Putamen (tissue), 1 donor: ENCODE data around the gene MYO1H.

Experiments
- DNase-seq: peaks from one replicate; pipeline ENCODE4 v3.0.0-alpha.2; 2016; ENCODE audit warnings: low spot score

The MYO1H gene

DNA sequence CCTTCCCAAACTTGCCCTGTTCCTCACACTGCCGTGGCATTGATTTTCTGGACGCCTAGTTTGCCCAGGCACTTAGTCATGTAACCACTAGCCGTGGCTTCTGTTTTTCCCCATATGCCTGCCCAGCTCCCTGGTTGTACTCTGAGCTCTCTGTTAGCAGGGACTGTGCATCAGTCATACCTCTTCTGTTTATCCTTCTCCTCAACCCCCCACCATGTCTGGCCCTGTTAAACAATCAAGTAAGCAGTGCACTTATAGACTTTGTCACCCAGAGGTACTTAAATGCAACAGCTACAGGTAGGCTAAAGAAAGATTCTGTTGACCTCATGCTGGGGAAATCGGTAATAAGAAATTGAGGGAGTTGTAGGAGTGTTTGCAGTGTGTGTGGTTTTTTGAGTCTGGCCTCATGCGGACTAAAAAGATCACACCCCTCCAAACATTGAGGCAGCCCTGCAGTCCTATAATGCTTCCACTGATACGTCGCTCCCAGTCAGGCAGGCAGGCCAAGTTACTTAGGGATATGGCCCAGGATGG, 146.7 kb downstream of the MYO1H start:
- DNase-seq: no peak

DNA sequence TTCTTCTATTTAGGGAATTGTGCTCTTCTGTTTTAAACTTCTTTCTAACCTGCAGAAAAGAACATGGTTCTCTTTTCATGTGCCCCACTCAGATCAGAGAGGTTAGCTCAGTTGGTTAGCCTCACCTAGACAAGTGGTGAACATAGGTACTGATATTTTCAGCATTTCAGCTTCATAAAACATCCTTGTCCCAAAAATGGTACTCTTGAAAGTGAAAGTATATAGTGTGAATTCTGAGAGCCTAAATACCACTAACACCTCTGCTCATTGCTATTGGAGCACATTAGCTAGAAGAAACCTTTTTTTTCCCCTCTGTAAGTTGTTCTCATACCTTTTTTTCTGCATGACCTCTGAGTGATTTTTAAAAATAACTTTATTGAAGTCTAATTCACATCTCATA, 147.3 kb downstream of the MYO1H start:
- no peak for DNase-seq

DNA sequence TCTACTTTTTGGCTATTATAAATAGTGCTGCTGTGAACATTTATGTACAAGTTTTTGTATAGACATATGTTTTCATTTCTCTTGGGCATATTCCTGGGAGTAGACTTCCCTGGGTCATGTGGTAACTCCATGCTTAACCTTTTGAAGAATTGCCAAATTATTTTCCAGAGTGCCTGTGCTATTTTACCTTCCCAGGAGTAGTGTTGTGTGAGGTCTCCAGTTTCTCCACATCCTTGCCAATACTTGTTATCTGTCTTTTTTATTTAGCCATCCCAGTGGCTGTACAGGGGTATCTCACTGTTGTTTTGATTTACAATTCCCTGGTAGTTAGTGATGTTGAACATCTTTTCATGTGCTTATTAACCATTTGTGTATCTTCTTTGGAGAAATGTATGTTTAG, 148.6 kb downstream of the MYO1H start:
- DNase-seq: no peak

DNA sequence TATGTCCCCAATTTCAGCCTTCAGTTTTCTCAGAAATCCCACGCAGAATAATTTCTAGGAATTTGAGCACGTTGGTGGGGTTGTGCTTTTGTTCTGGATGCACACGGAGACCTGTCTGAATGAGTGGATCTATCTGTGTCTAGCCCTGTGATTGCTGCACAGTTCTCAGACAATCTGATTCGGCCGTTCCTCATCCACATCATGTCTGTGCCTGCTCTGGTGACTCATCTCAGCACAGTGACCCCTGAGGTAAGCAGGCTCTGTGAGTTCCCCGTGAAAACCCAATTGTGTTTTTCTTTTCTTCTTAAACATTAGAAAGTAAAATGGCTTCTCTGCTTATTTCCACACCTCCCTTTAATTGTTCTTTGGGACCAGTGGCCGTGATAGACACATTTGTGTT, 150.0 kb downstream of the MYO1H start:
- DNase-seq: no peak
